HG03095 (cell line): ENCODE data around the gene GXYLT1.
"Not testable (repeated sequence)": the region's sequence is repeated elsewhere in the genome, so short reads cannot be mapped to it uniquely, and the experiment has no call there.

ENCODE experiments used
- ATAC-seq: cut with Tn5 transposase; IDR thresholded peaks from one replicate; pipeline ENCODE4 v1.9.1; 2021; ENCODE audit warnings: moderate library complexity; ENCODE audit not compliant: unreplicated experiment

The GXYLT1 gene

GRCh38 chr12:42145197-42145549 lies 499 bp upstream of the GXYLT1 start:
- no peak for ATAC-seq

GRCh38 chr12:42144158-42144407 lies 591 bp downstream of the GXYLT1 start:
- ATAC-seq: no peak

- ATAC-seq: no peak
Measured at GRCh38 chr12:42143452-42144157, 1.1 kb downstream of the GXYLT1 start.

- ATAC-seq: no peak
Measured at GRCh38 chr12:42141981-42142606, 2.6 kb downstream of the GXYLT1 start.

DNA sequence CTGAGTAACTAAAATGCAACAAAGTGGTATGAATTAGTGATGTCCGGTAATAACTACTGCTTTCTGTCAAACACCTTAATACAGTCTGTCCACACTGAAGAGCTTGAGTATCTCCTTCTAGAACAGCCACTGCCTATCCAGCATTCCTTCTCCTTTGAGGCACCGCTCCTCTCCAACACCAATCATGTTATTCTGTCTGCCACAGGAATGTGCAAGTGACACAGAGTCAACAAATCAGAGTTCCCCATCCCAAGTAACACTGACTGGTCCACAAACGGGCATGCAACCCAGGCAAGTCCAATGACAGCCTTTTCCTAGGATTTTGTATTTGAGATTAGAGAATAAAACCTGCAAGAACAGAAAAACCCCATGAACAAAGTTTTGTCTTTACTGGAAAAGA lies 3.8 kb downstream of the GXYLT1 start:
- no peak for ATAC-seq

GRCh38 chr12:42135259-42135814 lies 9.3 kb downstream of the GXYLT1 start:
- ATAC-seq: no peak

- no peak for ATAC-seq
Measured at GRCh38 chr12:42130672-42131402, 13.8 kb downstream of the GXYLT1 start.

DNA sequence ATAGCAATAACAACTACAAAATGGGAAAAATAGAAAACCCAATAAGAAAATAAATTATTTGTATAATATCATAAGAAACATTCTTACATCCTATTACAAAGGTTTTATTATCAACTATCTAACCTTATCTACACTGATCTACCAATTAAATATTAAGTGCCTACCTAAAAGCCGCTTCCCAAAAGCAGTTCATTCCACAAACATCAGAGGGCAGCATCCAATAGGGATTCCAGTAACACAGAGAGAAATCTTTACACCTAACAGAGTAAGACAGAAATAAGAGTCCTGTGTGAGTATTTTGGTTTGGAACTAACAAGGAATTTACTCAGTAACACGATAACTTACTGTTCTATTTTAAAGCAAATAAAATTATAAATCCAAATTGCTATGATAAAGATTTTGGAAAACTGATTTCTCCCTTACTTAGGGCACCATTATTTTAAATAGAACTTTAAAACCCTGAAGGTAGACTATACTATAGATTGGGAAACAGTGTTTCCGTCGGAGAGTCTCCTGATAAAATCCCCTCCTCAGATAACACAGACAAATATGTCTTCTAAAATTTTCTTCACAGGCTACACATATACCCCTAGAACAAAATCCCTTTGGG lies 15.0 kb downstream of the GXYLT1 start:
- ATAC-seq: no peak

DNA sequence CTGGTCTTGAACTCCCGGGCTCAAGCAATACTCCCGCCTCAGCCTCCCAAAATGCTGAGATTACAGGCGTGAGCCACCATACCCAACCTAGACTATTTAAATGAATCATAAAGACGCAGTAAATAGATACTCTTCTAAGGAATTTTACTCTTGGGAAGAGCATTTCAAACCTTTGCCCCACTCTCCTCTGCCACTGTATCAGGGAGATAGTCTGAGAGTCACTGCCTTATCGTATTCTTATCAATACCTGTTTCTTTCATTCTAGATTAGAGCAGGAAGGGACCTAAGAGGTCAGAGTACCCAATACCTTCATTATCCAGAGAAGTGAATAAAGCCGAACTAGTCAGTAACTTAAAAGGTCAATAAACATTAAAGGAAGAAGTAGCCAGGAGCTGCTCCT lies 15.8 kb downstream of the GXYLT1 start:
- ATAC-seq: no peak

GRCh38 chr12:42128327-42128726 lies 16.3 kb downstream of the GXYLT1 start:
- no peak for ATAC-seq

- ATAC-seq: no peak
Measured at GRCh38 chr12:42126963-42127362, 17.7 kb downstream of the GXYLT1 start.

DNA sequence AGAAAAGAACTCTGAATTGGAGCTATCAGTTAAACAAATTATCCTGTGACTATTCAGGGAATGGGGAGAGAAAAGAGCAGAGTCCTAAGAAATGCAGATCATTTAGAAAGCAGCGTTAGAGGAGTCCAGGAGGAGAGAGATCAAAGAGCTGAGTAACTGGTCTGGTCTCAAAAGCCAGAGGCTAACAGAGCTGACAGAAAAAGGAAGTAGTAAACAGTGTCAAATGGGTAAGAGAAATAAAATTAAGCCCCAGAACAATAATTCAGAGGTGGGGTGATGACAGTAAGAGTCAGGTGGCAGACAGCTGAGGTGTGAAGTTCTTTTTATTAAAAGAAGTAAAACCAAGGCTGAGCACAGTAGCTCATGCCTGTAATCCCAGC lies 19.3 kb downstream of the GXYLT1 start:
- ATAC-seq: no peak

DNA sequence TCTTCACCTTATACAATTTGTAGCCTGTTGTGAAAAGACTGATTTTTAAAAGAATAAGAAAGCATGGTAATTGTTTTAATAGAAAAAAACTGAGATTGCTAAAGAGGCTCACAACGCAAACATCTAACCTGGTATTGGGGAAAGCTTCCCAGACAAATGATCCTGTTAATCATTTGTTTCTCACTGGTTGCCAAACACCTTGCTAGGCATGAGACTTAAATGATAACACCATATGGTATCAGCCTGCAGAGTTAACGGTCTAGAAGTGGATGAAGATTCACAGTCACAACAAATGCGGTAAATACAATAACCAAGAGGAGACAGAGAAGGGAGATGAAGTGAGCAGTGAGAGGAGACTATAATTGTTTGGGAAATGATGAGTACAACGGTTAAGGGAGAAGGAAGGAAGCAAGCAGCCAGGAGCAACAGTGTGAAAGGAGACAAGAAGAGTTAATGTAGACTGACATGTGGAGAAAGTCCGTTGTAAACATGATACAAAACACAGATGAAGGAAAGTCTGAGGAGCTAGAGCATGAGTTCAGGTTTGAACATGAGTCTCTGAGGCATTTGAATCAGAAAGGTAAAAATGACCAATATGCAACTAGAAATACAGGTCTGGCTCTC lies 19.8 kb downstream of the GXYLT1 start:
- no peak for ATAC-seq

DNA sequence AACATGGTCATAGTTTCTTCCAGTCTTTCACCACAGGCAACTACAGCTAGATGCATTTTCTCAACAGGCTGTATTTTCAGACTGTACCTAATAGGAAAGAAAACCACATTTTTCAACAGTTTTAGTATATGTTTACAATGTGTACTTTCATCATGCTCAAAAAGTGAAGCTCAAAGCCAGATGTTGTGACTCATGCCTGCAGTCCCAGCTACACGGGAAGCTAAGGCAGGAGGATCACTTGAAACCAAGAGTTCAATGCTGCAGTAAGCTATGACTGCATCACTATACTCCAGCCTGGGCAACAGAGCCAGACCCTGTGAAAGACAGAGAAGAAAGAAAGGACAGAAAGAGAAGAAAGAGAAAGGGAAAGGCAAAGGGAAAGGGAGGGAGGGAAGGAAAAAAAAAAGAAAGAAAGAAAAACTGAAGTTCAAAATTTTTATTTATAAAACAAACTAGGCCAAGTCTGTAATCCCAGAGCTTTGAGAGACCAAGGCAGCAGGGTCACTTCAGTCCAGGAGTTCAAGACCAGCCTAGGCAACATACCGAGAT lies 25.5 kb downstream of the GXYLT1 start:
- no peak for ATAC-seq

- no peak for ATAC-seq
Measured at GRCh38 chr12:42118136-42118879, 26.4 kb downstream of the GXYLT1 start.

- ATAC-seq: no peak
Measured at GRCh38 chr12:42109031-42109430, 35.6 kb downstream of the GXYLT1 start.

DNA sequence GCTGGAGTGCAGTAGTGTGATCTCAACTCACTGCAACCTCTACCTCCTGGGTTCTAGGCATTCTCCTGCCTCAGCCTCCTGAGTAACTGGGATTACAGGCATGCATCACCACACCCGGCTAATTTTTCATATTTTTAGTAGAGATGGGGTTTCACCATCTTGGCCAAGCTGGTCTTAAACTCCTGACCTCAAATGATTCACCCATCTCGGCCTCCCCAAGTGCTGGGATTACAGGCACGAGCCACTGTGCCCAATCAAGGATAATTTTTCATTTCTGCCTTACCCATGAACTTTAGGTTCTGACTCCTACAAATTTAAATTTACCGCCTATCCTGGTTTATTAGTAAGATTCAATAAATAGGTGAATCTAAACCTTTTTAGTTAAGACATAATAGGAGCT lies 37.9 kb downstream of the GXYLT1 start:
- ATAC-seq: not testable (repeated sequence)

DNA sequence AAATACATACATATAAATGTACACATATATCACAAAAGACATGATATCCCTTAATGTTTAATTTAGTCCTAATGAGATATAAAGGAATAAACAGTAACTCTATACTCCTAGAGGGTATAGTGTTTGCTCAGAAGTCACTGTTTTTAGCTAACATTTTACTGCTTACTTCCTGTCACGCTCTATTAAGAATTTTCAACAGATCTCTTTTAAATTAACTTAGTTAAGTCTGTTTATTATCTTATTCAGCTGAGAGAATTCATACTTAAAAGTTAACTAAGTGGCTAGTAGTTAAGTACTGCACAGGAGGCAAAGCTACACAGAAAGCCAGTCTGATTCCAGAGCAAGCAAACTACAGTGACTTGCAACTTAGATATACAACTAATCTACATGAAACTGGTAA lies 39.9 kb downstream of the GXYLT1 start:
- ATAC-seq: no peak

DNA sequence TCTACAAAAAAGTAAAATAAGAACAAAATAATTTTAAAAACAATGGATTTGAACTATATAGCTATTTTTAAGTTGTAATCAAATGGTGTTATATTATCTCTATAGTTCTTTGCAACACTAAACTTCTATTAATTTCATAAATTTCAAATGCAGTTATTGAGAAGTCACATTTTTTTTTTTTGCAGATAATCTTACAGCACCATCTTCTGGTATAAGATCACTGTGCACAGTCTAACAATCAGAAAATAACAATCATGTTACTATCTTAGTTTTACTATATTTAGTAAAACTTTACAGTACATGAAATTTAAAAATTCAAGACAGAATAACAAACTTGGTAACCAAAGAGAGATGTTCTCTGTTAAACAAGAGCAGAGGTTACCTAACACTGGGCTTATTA lies 40.6 kb downstream of the GXYLT1 start:
- ATAC-seq: no peak

DNA sequence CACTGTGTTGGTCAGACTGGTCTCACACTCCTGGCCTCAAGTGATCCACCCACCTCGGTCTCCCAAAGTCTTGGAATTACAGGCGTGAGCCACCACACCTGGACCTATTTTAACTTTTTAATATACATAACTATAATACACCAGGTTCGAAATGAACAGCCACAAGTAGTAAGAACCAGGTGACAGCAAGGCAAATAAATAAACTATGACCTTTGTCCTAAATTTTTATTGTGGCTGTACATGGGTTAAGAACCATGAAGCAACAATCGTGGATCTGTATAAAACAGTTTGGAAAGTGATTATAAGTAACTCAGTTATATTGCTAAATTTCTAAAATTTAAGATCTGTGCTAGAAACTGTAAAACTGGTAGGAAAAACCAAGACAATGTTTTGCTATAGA lies 41.5 kb downstream of the GXYLT1 start:
- no peak for ATAC-seq
